Lower leg skin (tissue), 4 donors: ENCODE data around the gene ADARB2. TPM values are rescaled to one million over a fixed set of nuclear protein-coding genes. Genes with fewer than 3 reads are reported as not detected.

Source experiments
- DNase-seq, 2 donors: peaks; one replicate each; pipeline ENCODE4 v3.0.0-alpha.2; 2019; ENCODE audit warnings: low spot score in 2 of 2
- H3K4me3 ChIP-seq: fragments of 200-600 bp; sonication (generic); 2 replicates; pipeline ENCODE4 v1.5.1; 2017; ENCODE audit warnings: mild to moderate bottlenecking, low read depth; ENCODE audit not compliant: poor library complexity, severe bottlenecking
- POLR2A ChIP-seq, 2 donors: fragments of 450-650 bp; IDR thresholded peaks; one replicate each; pipeline ENCODE4 v1.6.1; 2016 to 2017; ENCODE audit warnings: antibody characterized with exemption in 2 of 2, mild to moderate bottlenecking in 1 of 2, moderate library complexity in 1 of 2
- WGBS, 2 donors: methylation state at CpG; one replicate each; pipeline ENCODE4 v1.1.5; 2018; 5-methylcytosine and 5-hydroxymethylcytosine counted together
- intact Hi-C: fragments of 100-400 bp; cut with DNase I; formaldehyde crosslinking; loops from one replicate; pipeline ENCODE4 v1.15.0; 2023; ENCODE audit warnings: low total_unique reads
- total RNA-seq, 4 donors: library from RNA; depleted of rRNA; stranded (reverse); fragments of >200 nt; gene quantifications; one replicate each; pipeline ENCODE4 v1.1.0, GENCODE V29; 2016
- TF ChIP-seq, protein P1 (sequence below), 3 donors: fragments of 450-650 bp; IDR thresholded peaks; one replicate each; pipeline ENCODE4 v1.5.1; 2016; ENCODE audit warnings: antibody characterized with exemption in 3 of 3, mild to moderate bottlenecking in 3 of 3, moderate library complexity in 2 of 3

The ADARB2 gene
- total RNA-seq, 4 donors from 2014 or later: 0.72 to 3.6 (median 1.8) TPM

DNA sequence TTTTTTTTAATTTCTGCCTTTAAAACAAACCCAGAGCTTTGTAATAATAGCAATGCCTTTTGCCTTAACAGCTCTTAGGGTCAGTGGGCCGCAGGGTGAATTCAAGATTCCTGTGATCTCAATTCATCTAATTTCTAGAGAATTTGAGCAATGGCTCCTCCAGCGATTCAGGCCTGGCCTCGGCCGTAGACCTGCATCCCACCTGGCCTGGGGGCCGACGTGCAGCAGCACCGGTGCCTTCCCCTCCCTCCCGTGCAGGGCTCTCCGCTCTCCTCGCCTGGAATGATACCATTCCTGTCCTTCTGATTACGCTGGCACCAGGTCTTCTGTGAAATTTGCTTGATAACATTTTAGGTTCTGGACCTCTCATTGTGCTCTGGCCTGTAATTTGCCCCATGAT, 172.5 kb downstream of the ADARB2 start:
- 85 to 90% methylated on average over 11 of the region's 11 CpGs for WGBS, 2 donors
- TF ChIP-seq, protein P1, sequence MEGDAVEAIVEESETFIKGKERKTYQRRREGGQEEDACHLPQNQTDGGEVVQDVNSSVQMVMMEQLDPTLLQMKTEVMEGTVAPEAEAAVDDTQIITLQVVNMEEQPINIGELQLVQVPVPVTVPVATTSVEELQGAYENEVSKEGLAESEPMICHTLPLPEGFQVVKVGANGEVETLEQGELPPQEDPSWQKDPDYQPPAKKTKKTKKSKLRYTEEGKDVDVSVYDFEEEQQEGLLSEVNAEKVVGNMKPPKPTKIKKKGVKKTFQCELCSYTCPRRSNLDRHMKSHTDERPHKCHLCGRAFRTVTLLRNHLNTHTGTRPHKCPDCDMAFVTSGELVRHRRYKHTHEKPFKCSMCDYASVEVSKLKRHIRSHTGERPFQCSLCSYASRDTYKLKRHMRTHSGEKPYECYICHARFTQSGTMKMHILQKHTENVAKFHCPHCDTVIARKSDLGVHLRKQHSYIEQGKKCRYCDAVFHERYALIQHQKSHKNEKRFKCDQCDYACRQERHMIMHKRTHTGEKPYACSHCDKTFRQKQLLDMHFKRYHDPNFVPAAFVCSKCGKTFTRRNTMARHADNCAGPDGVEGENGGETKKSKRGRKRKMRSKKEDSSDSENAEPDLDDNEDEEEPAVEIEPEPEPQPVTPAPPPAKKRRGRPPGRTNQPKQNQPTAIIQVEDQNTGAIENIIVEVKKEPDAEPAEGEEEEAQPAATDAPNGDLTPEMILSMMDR (IDR thresholded peaks at IDR 0.05): no peak
- TF ChIP-seq POLR2A (IDR thresholded peaks at IDR 0.05): no peak

DNA sequence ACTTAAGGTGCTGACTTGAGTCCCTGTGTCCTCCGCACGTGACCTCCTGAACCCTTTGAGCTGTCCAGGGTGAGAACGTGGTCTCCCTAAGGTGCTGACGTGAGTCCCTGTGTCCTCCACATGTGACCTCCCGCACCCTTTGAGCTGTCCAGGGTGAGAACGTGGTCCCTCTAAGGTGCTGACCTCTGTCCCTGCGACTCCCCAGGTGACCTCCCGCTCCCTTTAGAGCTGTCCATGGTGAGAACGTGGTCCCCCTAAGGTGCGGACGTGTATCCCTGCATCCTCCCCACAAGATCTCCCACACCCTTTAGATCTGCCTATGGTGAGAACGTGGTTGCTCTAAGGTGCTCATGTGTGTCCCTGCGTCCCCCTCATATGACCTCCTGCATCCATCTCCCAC, 174.3 kb downstream of the ADARB2 start:
- intact Hi-C loops: no loop called here
- WGBS, 2 donors: 87 to 96% methylated on average over 13 of the region's 13 CpGs
- no peak for DNase-seq
- no peak overlapping the region for H3K4me3 ChIP-seq
- TF ChIP-seq, protein P1 (IDR thresholded peaks at IDR 0.05): no peak
- TF ChIP-seq POLR2A (IDR thresholded peaks at IDR 0.05): no peak

More for the DNA sequence above, 172.5 kb downstream of the ADARB2 start:
- H3K4me3 ChIP-seq: no peak overlapping the region
- DNase-seq: no peak
- intact Hi-C loops: no loop called here

DNA sequence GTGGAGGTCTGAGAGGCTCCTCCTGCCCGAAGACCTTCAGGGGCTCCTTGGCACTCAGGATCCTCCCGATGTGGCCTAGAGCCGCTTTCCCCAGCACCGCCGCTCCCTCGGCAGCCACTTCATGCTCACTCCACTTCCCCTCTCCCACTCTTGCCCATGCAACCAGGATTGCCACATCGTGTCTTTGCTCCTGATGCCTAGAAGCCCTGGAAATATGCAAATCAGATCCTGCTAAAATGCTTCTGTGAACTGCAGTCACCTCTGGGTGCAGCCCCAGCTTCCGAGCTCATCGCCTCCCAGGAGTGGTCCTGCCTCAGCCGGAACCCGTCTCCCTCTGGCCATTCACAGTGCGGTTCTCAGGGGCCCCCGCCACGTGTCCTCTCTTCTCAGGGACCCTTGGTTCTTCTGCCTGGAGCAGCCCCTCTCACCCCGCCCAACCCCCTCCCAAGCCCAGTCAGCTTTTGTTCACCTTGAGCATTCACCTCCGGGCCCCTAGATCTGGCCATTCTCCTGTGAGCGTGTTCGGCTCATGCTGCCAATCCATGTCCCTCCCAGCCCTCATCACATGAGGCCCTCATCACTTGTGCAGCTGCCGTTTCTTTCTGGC, 175.5 kb downstream of the ADARB2 start:
- no peak for TF ChIP-seq POLR2A (IDR thresholded peaks at IDR 0.05)
- TF ChIP-seq, protein P1 (IDR thresholded peaks at IDR 0.05): no peak
- 82 to 86% methylated on average over 19 of the region's 19 CpGs for WGBS, 2 donors
- DNase-seq: no peak
- no peak overlapping the region for H3K4me3 ChIP-seq
- intact Hi-C loops: no loop called here

DNA sequence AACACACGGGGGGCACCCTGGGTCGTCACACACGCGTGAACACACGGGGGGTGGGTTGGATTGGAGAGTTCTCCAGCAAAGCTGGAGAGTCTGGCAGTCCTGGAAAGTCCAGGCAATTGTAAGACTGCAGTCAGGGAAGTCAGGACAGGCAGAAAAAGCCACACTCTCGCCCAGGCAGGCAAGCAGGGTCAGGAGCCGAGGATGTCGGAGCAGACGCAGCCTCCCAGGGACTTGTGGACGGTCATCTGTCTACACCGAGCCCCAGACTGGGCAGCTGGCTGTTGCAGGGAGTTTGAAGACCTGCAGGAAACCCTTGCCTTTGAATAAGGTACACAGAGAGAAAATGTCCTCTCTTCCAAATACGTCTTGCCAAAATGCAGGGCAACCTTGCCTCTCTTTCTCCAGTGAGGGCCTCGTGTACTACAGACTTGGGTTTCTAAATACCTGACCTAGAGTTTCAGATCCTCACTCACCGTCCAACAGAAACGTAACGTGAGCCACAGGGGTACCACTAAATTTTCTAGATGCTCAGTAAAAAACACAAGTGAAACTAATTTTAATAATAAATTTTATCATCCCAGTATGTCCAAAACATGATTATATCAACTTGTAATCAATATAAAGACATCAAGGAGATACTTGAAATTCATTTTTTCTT, 176.7 kb downstream of the ADARB2 start:
- DNase-seq: no peak
- TF ChIP-seq, protein P1 (IDR thresholded peaks at IDR 0.05): no peak
- no peak for TF ChIP-seq POLR2A (IDR thresholded peaks at IDR 0.05)
- no peak overlapping the region for H3K4me3 ChIP-seq
- 71 to 81% methylated on average over 16 of the region's 16 CpGs for WGBS, 2 donors
- intact Hi-C loops: no loop called here

DNA sequence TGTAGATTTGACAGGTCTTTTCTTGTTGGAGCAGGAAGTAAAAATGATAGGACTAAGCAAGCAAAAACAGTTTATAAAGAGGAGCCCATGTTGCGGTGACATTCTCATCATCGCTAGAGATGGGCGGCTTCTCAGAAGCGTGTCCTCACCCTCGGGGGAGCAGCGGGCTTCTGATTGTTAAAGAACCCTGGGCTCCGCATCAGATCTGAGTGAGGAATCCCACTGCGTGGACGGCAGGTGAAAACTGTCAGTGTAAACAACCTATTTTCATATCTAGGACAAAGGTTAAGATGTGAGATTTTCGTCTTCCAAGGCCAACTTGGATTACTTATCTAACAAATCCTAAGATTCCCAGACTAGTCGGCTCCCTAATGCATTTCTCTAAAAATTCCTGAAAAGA, 177.6 kb downstream of the ADARB2 start:
- no peak for DNase-seq
- WGBS, 2 donors: 25 to 36% methylated on average over 11 of the region's 11 CpGs
- H3K4me3 ChIP-seq: no peak overlapping the region
- intact Hi-C loops: no loop called here
- TF ChIP-seq POLR2A (IDR thresholded peaks at IDR 0.05): no peak
- TF ChIP-seq, protein P1 (IDR thresholded peaks at IDR 0.05): no peak
